Brain microvascular endothelial cell (primary cell): ENCODE measurements around the gene ZNF467.

Experiments used
- DNase-seq: peaks from one replicate; pipeline ENCODE4 v3.0.0-alpha.2; 2020
- H3K27ac ChIP-seq: fragments of 250-450 bp; sonication (Bioruptor Pico); 2 replicates; pipeline ENCODE4 v1.5.1; 2020; ENCODE audit warnings: mild to moderate bottlenecking, moderate library complexity
- H3K27me3 ChIP-seq: fragments of 250-450 bp; sonication (Bioruptor Pico); replicated peaks from 2 replicates; pipeline ENCODE4 v1.5.1; 2020; ENCODE audit warnings: mild to moderate bottlenecking
- H3K36me3 ChIP-seq: fragments of 250-450 bp; sonication (Bioruptor Pico); replicated peaks from 2 replicates; pipeline ENCODE4 v1.5.1; 2020; ENCODE audit warnings: mild to moderate bottlenecking
- H3K4me3 ChIP-seq: 2 replicates; pipeline ENCODE4 v1.5.1; 2011; ENCODE audit warnings: low read depth, mild to moderate bottlenecking, control low read depth, low read length, moderate library complexity
- CTCF ChIP-seq: IDR thresholded peaks from 2 replicates; pipeline ENCODE4 v1.5.1; 2011; ENCODE audit warnings: low read depth, mild to moderate bottlenecking, moderate library complexity, low read length, control low read depth, inconsistent platforms; ENCODE audit errors: missing control alignments
- in situ Hi-C: cut with HindIII; loops from 2 replicates; pipeline ENCODE4 v1.10.0; 2017; ENCODE audit warnings: low sequenced_read_pairs, low pct_ligation_motif_present

ZNF467 gene, protein sequence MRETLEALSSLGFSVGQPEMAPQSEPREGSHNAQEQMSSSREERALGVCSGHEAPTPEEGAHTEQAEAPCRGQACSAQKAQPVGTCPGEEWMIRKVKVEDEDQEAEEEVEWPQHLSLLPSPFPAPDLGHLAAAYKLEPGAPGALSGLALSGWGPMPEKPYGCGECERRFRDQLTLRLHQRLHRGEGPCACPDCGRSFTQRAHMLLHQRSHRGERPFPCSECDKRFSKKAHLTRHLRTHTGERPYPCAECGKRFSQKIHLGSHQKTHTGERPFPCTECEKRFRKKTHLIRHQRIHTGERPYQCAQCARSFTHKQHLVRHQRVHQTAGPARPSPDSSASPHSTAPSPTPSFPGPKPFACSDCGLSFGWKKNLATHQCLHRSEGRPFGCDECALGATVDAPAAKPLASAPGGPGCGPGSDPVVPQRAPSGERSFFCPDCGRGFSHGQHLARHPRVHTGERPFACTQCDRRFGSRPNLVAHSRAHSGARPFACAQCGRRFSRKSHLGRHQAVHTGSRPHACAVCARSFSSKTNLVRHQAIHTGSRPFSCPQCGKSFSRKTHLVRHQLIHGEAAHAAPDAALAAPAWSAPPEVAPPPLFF

GRCh38 chr7:149773446-149774236 lies at the start of gene ZNF467:
TSS of gene ZNF467 (minus strand) at chr7:149773588. CDS start at chr7:149771032, 2,556 bp downstream.
- DNase-seq, result no peak
- in situ Hi-C loops, result no loop called here
- no peak for TF ChIP-seq CTCF
- Histone ChIP-seq H3K4me3 (peak within 1 kb of the TSS; percentile 36), H3K27ac (no peak within 1 kb of the TSS), H3K27me3 (peaks cover 26% of the 10 kb centered on the region), H3K36me3 (no peaks in the 10 kb centered on the region)

- Histone ChIP-seq H3K36me3 (no peaks in the 10 kb centered on the region), H3K4me3 (no peak overlapping the region), H3K27me3 (no peaks in the 10 kb centered on the region), H3K27ac (no peak overlapping the region)
- no peak for DNase-seq
- in situ Hi-C loops, result no loop called here
- no peak for TF ChIP-seq CTCF
These were observed 49.1 kb upstream of the ZNF467 start for GRCh38 chr7:149822353-149822943.

- H3K27ac ChIP-seq, result no peak overlapping the region
- no peaks in the 10 kb centered on the region for H3K36me3 ChIP-seq
- no peak for DNase-seq
- H3K27me3 ChIP-seq, result no peaks in the 10 kb centered on the region
- in situ Hi-C loops, result no loop called here
- H3K4me3 ChIP-seq, result no peak overlapping the region
- TF ChIP-seq CTCF, result no peak
These were observed 48.1 kb upstream of the ZNF467 start for GRCh38 chr7:149821191-149822148.

GRCh38 chr7:149820622-149821190 lies 47.3 kb upstream of the ZNF467 start:
- Histone ChIP-seq H3K27me3 (no peaks in the 10 kb centered on the region), H3K27ac (no peak overlapping the region), H3K36me3 (no peaks in the 10 kb centered on the region), H3K4me3 (no peak overlapping the region)
- no peak for DNase-seq
- in situ Hi-C loops, result no loop called here
- TF ChIP-seq CTCF, result no peak

GRCh38 chr7:149819961-149820340 lies 46.6 kb upstream of the ZNF467 start:
- Histone ChIP-seq H3K27me3 (no peaks in the 10 kb centered on the region), H3K27ac (no peak overlapping the region), H3K4me3 (no peak overlapping the region), H3K36me3 (no peaks in the 10 kb centered on the region)
- in situ Hi-C loops, result no loop called here
- no peak for TF ChIP-seq CTCF
- no peak for DNase-seq
